Esophagus squamous epithelium (tissue), 5 donors: ENCODE results near the gene MAP1S. TPM values are rescaled to one million over a fixed set of nuclear protein-coding genes. Genes with fewer than 3 reads are reported as not detected.

Experiments
- DNase-seq: peaks from one replicate; lab custom pipeline; 2025; lab: John Stamatoyannopoulos, UW
- H3K27ac ChIP-seq, 4 donors: fragments of 200-600 bp; sonication (generic); one replicate each; pipeline ENCODE4 v1.5.1; 2016 to 2019; ENCODE audit warnings: mild to moderate bottlenecking in 1 of 4
- H3K27me3 ChIP-seq, 4 donors: fragments of 200-600 bp; sonication (generic); 1 replicate in 3 of 4; 2 replicates in 1 of 4; pipeline versions ENCODE4 v1.5.1 to v1.6.0; 2017 to 2021; ENCODE audit warnings: antibody characterized with exemption in 1 of 4
- H3K36me3 ChIP-seq, 3 donors: fragments of 200-600 bp; sonication (generic); one replicate each; pipeline ENCODE4 v1.5.1; 2016 to 2019
- H3K4me1 ChIP-seq, 3 donors: fragments of 200-600 bp; sonication (generic); one replicate each; pipeline ENCODE4 v1.5.1; 2017 to 2019
- H3K4me3 ChIP-seq, 4 donors: fragments of 200-600 bp; sonication (generic); 1 replicate in 3 of 4; 2 replicates in 1 of 4; pipeline ENCODE4 v1.5.1; 2016 to 2019; ENCODE audit warnings: mild to moderate bottlenecking in 2 of 4, moderate library complexity in 1 of 4
- H3K9me3 ChIP-seq, 3 donors: fragments of 200-600 bp; sonication (generic); one replicate each; pipeline ENCODE4 v1.5.1; 2016 to 2019
- POLR2A ChIP-seq, 4 donors: fragments of 450-650 bp; IDR thresholded peaks; one replicate each; pipeline ENCODE4 v1.6.1; 2017; ENCODE audit warnings: antibody characterized with exemption in 4 of 4, mild to moderate bottlenecking in 4 of 4, moderate library complexity in 3 of 4
- WGBS, 2 donors: methylation state at CpG; one replicate each; pipeline ENCODE4 v1.1.5; 2018; 5-methylcytosine and 5-hydroxymethylcytosine counted together
- intact Hi-C: fragments of 100-400 bp; cut with DNase I; formaldehyde crosslinking; loops from one replicate; pipeline ENCODE4 v1.15.0; 2022
- total RNA-seq, 4 donors: library from RNA; depleted of rRNA; stranded (reverse); fragments of >200 nt; gene quantifications; one replicate each; pipeline ENCODE4 v1.1.0, GENCODE V29; 2016
- TF ChIP-seq, protein P1 (sequence below), 6 experiments: fragments of 450-650 bp in 4 of 6; fragments of 200-600 bp in 2 of 6; sonication (generic) in 2 of 6; IDR thresholded peaks; one replicate each; pipeline ENCODE4 v1.5.1; 2016 to 2019; ENCODE audit warnings: antibody characterized with exemption in 6 of 6, mild to moderate bottlenecking in 4 of 6, moderate library complexity in 4 of 6
- donor health status: DM: yes; HTN: yes; CAD: no.

The MAP1S gene
- total RNA-seq: 10 to 100 TPM in 3 of 4 donors, 1 to 10 TPM in 1; 4.8 to 16.3 (median 11.4) TPM

DNA sequence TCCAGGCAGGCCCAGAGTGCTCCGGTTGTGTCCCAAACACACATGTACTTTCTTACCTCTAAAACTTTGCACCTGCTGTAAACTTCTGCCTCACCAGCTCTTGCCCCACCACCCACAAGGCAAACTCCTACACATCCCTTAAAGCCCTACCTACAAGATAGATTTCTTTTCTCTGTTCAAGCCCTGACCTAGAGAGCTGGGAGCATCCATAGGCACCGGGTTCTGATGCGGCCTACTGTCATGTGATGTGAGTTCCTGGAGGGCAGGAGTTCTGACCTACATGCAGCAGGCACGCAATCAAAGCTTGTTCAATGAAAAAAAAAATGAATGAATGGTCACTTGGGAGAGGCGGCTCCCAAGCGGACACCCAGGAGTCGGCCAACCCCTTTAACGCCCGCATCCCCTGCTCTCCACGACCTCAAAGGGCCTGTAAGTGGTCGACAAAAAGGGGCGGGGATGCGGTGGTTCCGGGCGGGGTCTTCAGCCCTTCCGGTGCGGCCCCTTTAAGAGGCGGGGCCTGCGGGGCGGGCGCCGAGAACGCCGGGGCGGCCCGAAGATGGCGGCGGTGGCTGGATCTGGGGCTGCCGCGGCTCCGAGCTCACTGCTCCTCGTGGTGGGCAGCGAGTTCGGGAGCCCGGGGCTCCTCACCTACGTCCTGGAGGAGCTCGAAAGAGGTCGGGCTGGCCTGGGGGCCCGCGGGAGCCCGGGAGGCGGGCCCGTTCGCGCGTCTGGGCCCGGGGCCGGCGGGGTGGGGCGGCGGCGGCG lies at the start of gene MAP1S:
Gene MAP1S (plus strand): TSS at position 534 of the 765 bp plus-strand sequence. CDS start 23 bp downstream, at position 557.
- no peak for DNase-seq

GRCh38 chr19:17671906-17672305 lies 47.4 kb upstream of the MAP1S start:
- no peak for DNase-seq
- TF ChIP-seq, protein P1, sequence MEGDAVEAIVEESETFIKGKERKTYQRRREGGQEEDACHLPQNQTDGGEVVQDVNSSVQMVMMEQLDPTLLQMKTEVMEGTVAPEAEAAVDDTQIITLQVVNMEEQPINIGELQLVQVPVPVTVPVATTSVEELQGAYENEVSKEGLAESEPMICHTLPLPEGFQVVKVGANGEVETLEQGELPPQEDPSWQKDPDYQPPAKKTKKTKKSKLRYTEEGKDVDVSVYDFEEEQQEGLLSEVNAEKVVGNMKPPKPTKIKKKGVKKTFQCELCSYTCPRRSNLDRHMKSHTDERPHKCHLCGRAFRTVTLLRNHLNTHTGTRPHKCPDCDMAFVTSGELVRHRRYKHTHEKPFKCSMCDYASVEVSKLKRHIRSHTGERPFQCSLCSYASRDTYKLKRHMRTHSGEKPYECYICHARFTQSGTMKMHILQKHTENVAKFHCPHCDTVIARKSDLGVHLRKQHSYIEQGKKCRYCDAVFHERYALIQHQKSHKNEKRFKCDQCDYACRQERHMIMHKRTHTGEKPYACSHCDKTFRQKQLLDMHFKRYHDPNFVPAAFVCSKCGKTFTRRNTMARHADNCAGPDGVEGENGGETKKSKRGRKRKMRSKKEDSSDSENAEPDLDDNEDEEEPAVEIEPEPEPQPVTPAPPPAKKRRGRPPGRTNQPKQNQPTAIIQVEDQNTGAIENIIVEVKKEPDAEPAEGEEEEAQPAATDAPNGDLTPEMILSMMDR (IDR thresholded peaks at IDR 0.05): no peak
- TF ChIP-seq POLR2A (IDR thresholded peaks at IDR 0.05): no peak
- H3K36me3 ChIP-seq: no peaks in the 10 kb centered on the region
- 78 to 87% methylated on average over 1 of the region's 2 CpGs for WGBS, 2 donors
- H3K4me1 ChIP-seq: no peaks in the 10 kb centered on the region
- H3K4me3 ChIP-seq: no peak overlapping the region
- no peaks in the 10 kb centered on the region for H3K9me3 ChIP-seq
- H3K27me3 ChIP-seq: peaks cover 0 to 14% (median 0%) of the 10 kb centered on the region in 4 donors
- no peak overlapping the region for H3K27ac ChIP-seq
- intact Hi-C loops: no loop called here

More for the DNA sequence above, at the start of gene MAP1S:
- Histone ChIP-seq H3K4me1 (peaks cover 23 to 62% (median 41%) of the 10 kb centered on the region in 3 donors), H3K36me3 (peaks cover 0 to 15% (median 0%) of the 10 kb centered on the region in 3 donors), H3K4me3 (peak within 1 kb of the TSS; percentile 65 to 96 (median 80)), H3K9me3 (no peaks in the 10 kb centered on the region), H3K27me3 (peaks cover 0 to 11% (median 0%) of the 10 kb centered on the region in 4 donors), H3K27ac (peak within 1 kb of the TSS; percentile 76 to 90 (median 85))
- intact Hi-C loops: no loop called here
- 8 to 33% methylated on average over 2 to 13 of the region's 53 CpGs for WGBS, 2 donors
- TF ChIP-seq, protein P1 (IDR thresholded peaks at IDR 0.05): no peak
- peak in 2 of 4 donors; percentile 52 to 85 for TF ChIP-seq POLR2A (IDR thresholded peaks at IDR 0.05)

DNA sequence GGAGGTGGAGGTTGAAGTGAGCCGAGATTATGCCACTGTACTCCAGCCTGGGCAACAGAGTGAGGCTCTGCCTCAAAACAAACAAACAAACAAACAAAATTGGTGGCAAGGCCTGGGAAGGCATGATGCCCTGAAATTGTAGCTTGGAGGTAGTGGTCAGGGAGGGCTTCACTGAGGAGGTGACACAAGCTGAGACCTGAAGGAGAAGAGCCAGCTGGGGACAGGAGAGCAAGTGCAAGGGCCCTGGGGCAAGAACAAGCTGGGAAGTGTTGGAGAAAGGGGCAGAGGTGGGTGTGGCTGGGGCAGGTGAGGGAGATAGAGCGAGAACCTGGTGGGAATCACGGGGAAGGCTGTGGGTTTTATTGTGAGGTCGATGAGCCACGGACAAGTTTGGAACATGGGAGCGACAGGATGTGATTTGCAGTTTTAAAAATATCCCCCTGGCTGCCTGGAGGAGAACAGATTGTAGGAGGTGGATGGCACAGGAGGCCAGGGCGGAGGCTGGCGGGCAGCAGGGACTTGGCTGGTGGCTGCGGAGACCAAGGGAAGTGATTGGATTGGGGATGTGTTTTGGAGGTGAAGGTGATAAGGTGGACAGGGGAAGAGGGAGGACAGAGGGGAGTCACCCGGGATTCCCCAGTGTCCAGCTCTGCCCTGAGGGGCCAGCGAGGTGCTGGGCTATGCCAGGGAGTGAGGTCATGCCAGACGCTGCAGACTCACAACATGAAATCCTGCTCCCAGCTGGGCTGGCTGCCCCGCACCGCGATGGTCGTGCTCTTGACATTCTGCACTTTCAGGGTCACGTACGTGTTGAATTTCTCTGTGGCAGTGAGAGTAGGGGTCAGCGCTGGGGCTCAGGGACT lies 45.1 kb upstream of the MAP1S start:
- Histone ChIP-seq H3K27me3 (peaks cover 0 to 37% (median 0%) of the 10 kb centered on the region in 4 donors), H3K36me3 (no peaks in the 10 kb centered on the region), H3K9me3 (no peaks in the 10 kb centered on the region), H3K27ac (no peak overlapping the region), H3K4me3 (no peak overlapping the region), H3K4me1 (no peaks in the 10 kb centered on the region)
- no peak for DNase-seq
- WGBS, 2 donors: 42 to 63% methylated on average over 11 to 15 of the region's 19 CpGs
- no peak for TF ChIP-seq POLR2A (IDR thresholded peaks at IDR 0.05)
- TF ChIP-seq, protein P1 (IDR thresholded peaks at IDR 0.05): no peak
- intact Hi-C loops: no loop called here

GRCh38 chr19:17676295-17676694 lies 43.0 kb upstream of the MAP1S start:
- no peak for DNase-seq
- peaks cover 0 to 58% (median 0%) of the 10 kb centered on the region in 4 donors for H3K27me3 ChIP-seq
- H3K4me1 ChIP-seq: peaks cover 0 to 11% (median 0%) of the 10 kb centered on the region in 3 donors
- no peaks in the 10 kb centered on the region for H3K36me3 ChIP-seq
- 32 to 61% methylated on average over 2 of the region's 2 CpGs for WGBS, 2 donors
- H3K9me3 ChIP-seq: no peaks in the 10 kb centered on the region
- TF ChIP-seq POLR2A (IDR thresholded peaks at IDR 0.05): no peak
- TF ChIP-seq, protein P1 (IDR thresholded peaks at IDR 0.05): no peak
- no peak overlapping the region for H3K27ac ChIP-seq
- H3K4me3 ChIP-seq: no peak overlapping the region
- intact Hi-C loops: no loop called here
